Measurements from ENCODE around the gene VGLL4.

DNA sequence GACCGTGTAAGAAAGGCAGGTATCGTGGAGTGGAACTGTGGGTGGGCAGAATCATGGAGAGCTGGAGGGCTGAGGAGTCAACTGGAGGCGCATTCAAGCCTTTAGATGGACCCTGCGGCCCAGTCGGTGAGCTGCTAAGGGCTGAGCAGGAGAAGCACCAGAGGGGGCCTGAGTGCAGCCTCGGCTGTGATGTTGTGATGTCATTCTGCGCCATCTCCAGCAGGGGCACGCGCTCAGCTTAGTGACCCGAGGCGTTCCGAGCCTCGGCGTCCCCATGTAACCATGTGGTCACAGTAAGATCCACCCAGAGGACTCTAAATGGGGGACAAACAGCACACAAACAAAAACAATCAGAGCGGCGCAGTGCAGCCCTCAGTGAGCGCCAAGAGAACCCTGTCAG, 76.8 kb downstream of the VGLL4 start:
- TF ChIP-seq, protein P1, sequence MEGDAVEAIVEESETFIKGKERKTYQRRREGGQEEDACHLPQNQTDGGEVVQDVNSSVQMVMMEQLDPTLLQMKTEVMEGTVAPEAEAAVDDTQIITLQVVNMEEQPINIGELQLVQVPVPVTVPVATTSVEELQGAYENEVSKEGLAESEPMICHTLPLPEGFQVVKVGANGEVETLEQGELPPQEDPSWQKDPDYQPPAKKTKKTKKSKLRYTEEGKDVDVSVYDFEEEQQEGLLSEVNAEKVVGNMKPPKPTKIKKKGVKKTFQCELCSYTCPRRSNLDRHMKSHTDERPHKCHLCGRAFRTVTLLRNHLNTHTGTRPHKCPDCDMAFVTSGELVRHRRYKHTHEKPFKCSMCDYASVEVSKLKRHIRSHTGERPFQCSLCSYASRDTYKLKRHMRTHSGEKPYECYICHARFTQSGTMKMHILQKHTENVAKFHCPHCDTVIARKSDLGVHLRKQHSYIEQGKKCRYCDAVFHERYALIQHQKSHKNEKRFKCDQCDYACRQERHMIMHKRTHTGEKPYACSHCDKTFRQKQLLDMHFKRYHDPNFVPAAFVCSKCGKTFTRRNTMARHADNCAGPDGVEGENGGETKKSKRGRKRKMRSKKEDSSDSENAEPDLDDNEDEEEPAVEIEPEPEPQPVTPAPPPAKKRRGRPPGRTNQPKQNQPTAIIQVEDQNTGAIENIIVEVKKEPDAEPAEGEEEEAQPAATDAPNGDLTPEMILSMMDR (IDR thresholded peaks at IDR 0.05) = no peak
- no peak for TF ChIP-seq POLR2AphosphoS5 (IDR thresholded peaks at IDR 0.05)

Measured in prostate gland (tissue), 2 donors.